GM21367 (cell line): Measurements from ENCODE around the gene TEP1.
"Not testable (repeated sequence)": the region's sequence is repeated elsewhere in the genome, so short reads cannot be mapped to it uniquely, and the experiment has no call there.

Source experiments
- ATAC-seq: cut with Tn5 transposase; IDR thresholded peaks from one replicate; pipeline ENCODE4 v1.9.1; 2021; ENCODE audit not compliant: unreplicated experiment

TEP1 gene

DNA sequence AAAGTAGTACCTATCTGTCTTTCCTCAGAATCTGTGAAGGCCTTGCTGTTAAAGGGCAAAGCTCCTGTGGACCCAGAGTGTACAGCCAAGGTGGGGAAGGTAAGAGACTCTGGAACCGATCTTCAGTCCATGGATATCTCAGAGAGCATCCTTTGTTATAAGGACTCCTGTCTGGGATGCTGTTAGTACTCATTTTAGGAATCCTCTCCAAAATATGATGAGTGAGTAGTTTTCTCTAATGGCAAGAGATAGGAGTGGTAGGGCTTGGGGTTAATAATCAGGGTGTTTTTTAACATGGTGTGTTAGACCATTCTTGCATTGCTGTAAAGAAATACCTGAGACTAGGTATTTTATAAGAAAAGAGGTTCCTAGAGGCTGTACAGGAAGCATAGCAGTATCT is 67.9 kb downstream of the TEP1 start:
- ATAC-seq, result no peak

DNA sequence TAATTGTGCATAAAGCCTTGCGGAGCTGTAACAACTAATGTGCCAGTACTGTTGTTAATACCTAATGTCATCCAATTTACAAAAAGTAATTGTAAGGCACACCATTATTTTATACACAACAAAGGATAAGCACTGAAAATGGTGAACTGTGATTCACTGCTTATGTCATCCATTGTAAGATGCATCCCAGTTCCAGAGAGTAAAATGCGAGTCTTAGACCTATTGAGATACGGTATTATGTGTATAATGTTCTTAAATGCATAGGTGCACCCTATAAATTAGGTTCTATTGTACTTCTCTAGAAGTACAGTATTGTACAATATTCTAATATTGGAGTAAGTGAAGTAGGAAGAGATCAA is 69.5 kb downstream of the TEP1 start:
- ATAC-seq, result no peak

DNA sequence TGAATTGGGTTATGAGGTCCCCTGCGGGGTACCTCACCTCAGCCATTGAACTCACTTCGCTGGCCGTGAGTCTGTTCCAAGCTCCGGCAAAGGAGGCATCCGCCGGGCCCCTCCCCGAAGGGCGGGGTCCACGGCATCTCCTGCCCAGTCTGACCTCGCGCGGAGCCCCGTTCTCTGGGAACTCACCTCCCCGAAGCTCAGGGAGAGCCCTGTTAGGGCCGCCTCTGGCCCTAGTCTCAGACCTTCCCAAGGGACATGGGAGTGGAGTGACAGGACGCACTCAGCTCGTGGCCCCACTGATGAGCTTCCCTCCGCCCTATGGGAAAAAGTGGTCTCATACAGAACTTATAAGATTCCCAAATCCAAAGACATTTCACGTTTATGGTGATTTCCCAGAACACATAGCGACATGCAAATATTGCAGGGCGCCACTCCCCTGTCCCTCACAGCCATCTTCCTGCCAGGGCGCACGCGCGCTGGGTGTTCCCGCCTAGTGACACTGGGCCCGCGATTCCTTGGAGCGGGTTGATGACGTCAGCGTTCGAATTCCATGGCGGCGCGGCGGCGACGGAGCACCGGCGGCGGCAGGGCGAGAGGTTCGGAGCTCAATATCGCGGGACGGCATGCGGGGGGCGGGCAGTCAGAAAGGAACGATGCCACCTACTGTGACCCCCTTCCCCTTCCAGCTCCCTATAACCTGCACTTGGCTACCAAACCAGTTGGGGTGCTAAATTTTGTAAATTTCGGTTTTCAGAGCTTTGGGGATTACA is 70.0 kb downstream of the TEP1 start, which contains the start of gene PARP2:
PARP2 (plus strand) TSS at position 544 of the 770 bp plus-strand sequence; CDS start at position 551, 7 bp downstream.
- ATAC-seq, result peak; percentile 93

DNA sequence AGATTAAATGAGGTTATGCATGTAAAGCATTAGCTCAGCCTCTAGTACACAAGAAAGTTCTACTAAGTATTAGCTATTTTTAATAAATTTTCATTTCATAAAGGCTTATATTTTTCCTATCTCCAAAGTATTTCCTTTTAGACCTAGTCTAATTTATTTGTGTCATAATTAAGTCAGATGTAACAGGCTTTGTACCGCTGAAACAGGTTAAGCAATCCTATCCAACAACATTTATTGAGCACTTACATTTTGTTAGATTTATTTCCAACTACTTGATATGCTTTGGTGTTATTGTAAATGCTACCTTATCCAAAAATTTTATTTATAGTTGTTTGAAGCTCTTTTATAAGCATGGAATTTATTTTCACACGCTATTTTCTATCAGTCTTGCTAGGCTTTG is 71.7 kb downstream of the TEP1 start:
- ATAC-seq, result no peak

DNA sequence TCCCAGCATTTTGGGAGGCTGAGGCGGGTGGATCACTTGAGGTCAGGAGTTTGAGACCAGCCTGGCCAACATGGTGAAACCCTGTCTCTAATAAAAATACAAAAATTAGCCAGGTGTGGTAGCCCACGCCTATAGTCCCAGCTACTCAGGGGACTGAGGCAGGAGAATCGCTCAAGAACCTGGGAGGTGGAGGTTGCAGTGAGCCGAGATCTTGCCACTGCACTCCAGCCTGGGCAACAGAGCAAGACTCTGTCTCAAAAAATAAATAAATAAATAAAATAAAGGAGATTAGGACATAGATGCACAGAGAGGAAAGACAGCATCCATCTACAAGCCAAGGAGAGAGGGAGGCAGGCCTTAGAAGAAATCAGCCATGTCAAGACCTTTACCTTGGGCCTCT is 72.3 kb downstream of the TEP1 start:
- ATAC-seq, result not testable (repeated sequence)

DNA sequence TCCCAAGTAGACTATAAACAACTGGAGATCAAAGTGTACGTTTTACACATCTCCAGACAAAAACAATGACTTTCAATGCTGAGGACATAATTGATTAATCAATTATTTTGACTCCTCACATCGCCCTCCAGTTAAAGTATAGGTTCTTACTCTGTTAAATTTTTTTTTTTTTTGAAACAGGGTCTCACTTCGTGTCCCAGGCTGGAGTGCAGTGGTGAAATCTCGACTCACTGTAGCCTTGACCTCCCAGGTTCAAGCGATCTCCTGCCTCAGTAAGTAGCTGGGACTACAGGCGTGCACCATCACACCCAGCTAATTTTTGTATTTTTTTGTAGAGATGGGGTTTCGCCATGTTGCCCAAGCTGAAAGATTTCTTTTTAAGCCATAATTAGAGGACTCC is 79.3 kb downstream of the TEP1 start:
- ATAC-seq, result no peak

DNA sequence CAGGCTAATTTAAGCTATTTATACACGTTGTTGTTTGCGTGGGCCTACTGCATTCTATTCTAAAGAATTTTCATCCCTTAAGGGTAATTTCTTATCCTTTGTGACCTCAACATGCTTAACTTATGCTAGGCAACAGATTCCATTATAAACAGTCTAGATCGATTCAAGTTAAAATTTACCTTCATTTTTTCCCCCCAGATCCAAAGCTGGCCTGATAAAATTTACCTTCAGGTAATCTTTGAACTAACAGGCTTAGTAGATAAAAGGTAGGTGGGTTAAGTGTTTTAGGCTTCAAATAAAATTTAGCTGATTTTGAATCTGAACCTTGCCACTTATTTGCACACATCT is 79.8 kb downstream of the TEP1 start:
- no peak for ATAC-seq

DNA sequence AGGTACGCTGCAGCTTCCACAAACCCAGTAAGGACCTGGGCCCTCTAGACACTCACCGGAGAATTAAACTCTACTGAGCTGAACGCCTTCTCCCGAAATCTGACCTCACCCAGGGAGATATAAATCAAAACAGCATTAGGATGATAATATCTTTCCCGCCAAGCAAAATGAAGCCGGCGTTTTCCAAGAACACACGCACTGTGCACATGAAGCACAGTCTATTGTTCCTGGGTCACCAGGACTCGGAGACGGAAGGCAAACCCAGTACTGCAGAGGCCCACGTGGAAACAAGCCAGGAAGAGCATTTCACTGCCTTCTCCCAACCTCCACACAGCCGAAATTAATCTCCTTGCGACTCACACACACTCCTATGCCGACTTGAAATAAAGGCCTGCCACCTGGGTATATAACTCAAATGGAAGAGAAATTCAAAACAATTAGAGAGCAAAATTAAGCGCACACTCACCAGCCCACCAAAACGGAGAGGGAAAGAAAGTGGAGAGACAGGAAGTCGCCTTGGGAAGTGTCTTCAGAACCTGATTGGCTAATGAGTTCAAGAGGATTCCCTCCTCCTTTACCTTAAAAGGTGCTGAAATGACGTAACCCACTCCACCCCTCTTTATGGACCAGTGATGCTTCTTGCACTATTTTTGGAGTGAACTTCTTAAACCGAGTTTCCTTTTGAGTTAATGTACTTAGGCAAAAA is 80.4 kb downstream of the TEP1 start, which contains the start of gene CCNB1IP1:
CCNB1IP1 (minus strand) TSS at position 492 of the 706 bp plus-strand sequence. CDS start 16,756 bp downstream, outside the sequence.
- peak; percentile 98 for ATAC-seq

DNA sequence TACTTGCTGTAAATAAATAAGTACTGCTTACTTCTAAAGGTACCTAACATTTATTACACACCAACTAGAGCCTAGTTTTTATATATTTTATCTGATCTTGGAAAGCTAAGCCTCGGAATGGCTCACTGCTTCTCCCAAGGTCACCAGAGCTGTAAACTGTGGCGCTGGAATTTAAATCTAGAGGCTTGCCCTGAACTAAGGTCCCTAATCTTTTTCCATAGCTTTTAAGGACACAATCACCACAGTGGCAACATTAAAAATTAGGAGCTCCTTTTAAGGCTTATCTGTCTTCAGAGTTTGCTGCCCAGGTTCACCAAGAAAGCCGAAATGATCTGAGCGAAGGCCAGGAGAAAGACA is 80.9 kb downstream of the TEP1 start:
- no peak for ATAC-seq

DNA sequence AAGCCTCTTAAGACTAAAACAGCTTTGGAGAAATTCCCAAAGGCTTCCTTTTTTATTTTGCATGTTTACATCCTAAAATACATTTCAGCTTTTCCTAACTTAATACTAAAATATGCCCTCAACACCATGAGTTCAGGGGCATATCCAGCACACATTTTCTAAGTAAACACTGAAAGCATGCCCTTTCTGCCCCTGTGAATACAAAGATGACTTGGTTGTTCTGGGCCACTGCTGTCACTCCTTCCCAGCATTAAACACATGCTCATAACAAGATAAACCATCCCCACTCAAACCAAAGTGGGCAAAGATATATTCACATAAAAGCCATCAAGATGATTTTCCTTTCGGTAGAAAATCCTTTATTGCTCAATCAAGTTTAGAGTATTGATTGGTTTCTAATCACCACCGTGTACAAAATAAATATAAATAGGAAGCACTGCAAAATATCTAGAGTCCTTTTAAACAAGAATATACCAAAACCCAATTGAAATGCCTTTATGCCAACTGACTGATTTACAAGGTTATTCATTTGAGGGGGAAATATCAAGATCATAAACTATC is 82.2 kb downstream of the TEP1 start:
- ATAC-seq, result no peak

DNA sequence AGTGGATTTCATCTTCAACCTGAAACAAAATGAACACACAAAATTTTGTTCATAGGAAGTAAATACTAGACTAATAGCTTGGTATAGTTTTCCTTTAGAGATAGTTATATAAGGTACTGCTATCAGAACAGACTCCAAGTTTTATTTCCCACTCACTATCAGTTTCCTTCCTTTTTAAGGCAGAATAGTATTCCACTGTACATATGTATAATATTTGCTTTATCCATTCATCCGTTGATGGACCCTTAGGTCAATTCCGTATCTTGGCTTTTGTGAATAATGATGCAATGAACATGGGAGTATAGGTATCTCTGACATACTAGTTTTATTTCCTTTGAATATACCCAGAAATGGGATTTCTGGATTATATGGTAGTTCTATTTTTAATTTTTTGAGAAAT is 83.9 kb downstream of the TEP1 start:
- ATAC-seq, result no peak

DNA sequence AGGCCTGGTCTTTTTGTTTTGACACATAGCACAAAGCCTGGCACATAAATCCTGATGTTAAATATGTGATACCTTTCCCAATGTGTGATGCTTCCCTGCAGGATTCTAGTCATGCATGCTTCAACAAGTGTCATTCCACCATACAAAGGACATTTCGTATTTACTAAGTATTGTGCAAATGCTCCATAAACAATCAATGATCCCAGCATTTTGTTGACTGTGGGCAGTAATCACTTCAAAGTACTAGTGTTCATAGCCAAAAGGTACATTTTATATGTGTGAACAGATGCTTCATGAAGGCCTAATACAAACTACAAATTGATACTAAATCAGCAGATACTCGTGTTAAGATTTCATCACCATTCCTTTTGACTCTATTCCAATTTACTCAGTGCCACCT is 84.6 kb downstream of the TEP1 start:
- ATAC-seq, result no peak

DNA sequence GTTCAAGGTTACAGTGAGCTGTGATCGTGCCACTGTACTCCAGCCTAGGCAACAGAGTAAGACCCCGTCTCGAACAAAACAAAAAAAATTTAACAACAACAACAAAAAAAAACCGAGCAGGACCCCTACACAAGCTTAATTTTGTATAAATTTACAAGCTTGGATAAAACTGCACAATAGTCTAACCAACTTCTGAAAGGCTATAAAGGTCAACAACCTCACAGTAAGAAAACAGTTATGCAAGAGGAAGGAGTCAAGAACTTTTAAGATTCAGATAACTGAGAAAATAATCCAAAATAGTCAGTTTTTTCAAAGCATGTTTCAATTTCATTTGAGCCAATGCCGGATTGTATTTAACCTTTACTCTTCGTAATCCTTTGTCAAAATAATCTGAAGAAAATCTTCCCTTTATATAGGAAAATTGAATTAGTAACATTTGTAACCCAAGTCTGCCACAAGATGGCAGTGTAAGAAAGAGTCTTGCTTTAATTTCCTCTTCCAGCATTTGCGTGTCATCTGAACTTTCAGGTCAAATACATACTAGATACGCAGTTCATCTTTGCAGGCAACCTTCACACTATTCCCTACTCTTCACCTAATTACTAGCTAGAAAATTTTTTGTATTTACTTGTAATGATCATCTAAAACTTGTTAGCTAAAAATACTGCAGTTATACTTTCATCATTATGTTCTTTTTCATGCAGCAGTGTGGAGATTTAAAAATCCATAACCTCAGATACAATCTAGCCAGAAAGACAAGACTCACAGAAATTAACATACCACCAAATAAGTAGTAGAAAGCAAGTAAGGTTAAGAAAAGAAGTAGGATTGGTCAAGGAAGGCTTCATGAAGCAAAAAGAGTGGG is 86.1 kb downstream of the TEP1 start:
- ATAC-seq, result peak; percentile 57

DNA sequence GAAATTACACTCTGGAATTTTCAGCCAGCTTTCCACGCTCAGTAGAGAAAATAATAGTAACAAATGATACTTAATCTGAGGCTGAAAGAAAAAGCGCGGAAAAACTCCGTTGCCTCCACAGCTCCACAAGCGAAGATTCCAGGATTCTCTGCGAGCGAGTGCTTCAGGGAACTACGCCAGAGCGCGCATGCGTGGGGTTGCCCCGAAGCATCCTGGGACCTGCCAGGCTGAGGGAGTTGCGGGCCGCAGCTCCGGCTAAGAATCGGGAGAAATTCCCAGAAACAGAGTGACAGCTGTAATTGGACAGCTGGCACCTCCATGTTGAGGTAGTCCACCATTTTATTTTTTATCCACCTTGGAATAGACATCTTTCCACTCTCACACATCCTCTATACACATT is 95.6 kb downstream of the TEP1 start:
- no peak for ATAC-seq
